ENCODE data around the gene NOMO2.
A peak's percentile ranks its signal among the peaks of the same experiment; 100 is the strongest.
"Not testable (repeated sequence)": the region's sequence is repeated elsewhere in the genome, so short reads cannot be mapped to it uniquely, and the experiment has no call there.

Gene NOMO2

GRCh38 chr16:18561727-18562314 is at the start of gene NOMO2:
NOMO2 (minus strand) TSS chr16:18562097; CDS start chr16:18562040, 57 bp downstream.
- not testable (repeated sequence) for H3K9me3 ChIP-seq (ENCODE audit: control insufficient read depth, insufficient read depth, low read length); H3K27me3 ChIP-seq (ENCODE audit: control insufficient read depth, insufficient read depth, low read length); H3K9ac ChIP-seq (ENCODE audit: low read depth, low read length); H3K4me1 ChIP-seq (ENCODE audit: control insufficient read depth, insufficient read depth, low read length); H3K36me3 ChIP-seq (ENCODE audit: control insufficient read depth, insufficient read depth, low read length)
- peak within 1 kb of the TSS; percentile 26 for H3K4me3 ChIP-seq (ENCODE audit: low read depth, low read length)

GRCh38 chr16:18610147-18610803 is 48.4 kb upstream of the NOMO2 start:
- not testable (repeated sequence) for H3K9me3 ChIP-seq (ENCODE audit: control insufficient read depth, insufficient read depth, low read length); H3K9ac ChIP-seq (ENCODE audit: low read depth, low read length); H3K36me3 ChIP-seq (ENCODE audit: control insufficient read depth, insufficient read depth, low read length); H3K4me1 ChIP-seq (ENCODE audit: control insufficient read depth, insufficient read depth, low read length); H3K4me3 ChIP-seq (ENCODE audit: low read depth, low read length); H3K27me3 ChIP-seq (ENCODE audit: control insufficient read depth, insufficient read depth, low read length)

- not testable (repeated sequence) for H3K9ac ChIP-seq (ENCODE audit: low read depth, low read length); H3K4me1 ChIP-seq (ENCODE audit: control insufficient read depth, insufficient read depth, low read length); H3K36me3 ChIP-seq (ENCODE audit: control insufficient read depth, insufficient read depth, low read length); H3K4me3 ChIP-seq (ENCODE audit: low read depth, low read length); H3K9me3 ChIP-seq (ENCODE audit: control insufficient read depth, insufficient read depth, low read length); H3K27me3 ChIP-seq (ENCODE audit: control insufficient read depth, insufficient read depth, low read length)
These were observed 46.4 kb upstream of the NOMO2 start for GRCh38 chr16:18608271-18608670.

GRCh38 chr16:18603572-18604246 is 41.8 kb upstream of the NOMO2 start:
- H3K4me3 ChIP-seq (ENCODE audit: low read depth, low read length); H3K36me3 ChIP-seq (ENCODE audit: control insufficient read depth, insufficient read depth, low read length): not testable (repeated sequence)

GRCh38 chr16:18598582-18598981 is 36.7 kb upstream of the NOMO2 start:
- not testable (repeated sequence) for H3K27me3 ChIP-seq (ENCODE audit: control insufficient read depth, insufficient read depth, low read length); H3K4me1 ChIP-seq (ENCODE audit: control insufficient read depth, insufficient read depth, low read length); H3K4me3 ChIP-seq (ENCODE audit: low read depth, low read length); H3K9ac ChIP-seq (ENCODE audit: low read depth, low read length); H3K36me3 ChIP-seq (ENCODE audit: control insufficient read depth, insufficient read depth, low read length); H3K9me3 ChIP-seq (ENCODE audit: control insufficient read depth, insufficient read depth, low read length)

More at GRCh38 chr16:18603572-18604246, 41.8 kb upstream of the NOMO2 start:
- H3K4me1 ChIP-seq (ENCODE audit: control insufficient read depth, insufficient read depth, low read length); H3K27me3 ChIP-seq (ENCODE audit: control insufficient read depth, insufficient read depth, low read length); H3K9ac ChIP-seq (ENCODE audit: low read depth, low read length); H3K9me3 ChIP-seq (ENCODE audit: control insufficient read depth, insufficient read depth, low read length): not testable (repeated sequence)

GRCh38 chr16:18597734-18598133 is 35.8 kb upstream of the NOMO2 start:
- H3K4me1 ChIP-seq (ENCODE audit: control insufficient read depth, insufficient read depth, low read length); H3K27me3 ChIP-seq (ENCODE audit: control insufficient read depth, insufficient read depth, low read length); H3K4me3 ChIP-seq (ENCODE audit: low read depth, low read length); H3K9me3 ChIP-seq (ENCODE audit: control insufficient read depth, insufficient read depth, low read length); H3K9ac ChIP-seq (ENCODE audit: low read depth, low read length); H3K36me3 ChIP-seq (ENCODE audit: control insufficient read depth, insufficient read depth, low read length): not testable (repeated sequence)

GRCh38 chr16:18597319-18597718 is 35.4 kb upstream of the NOMO2 start:
- H3K9me3 ChIP-seq (ENCODE audit: control insufficient read depth, insufficient read depth, low read length); H3K4me3 ChIP-seq (ENCODE audit: low read depth, low read length); H3K4me1 ChIP-seq (ENCODE audit: control insufficient read depth, insufficient read depth, low read length); H3K36me3 ChIP-seq (ENCODE audit: control insufficient read depth, insufficient read depth, low read length); H3K9ac ChIP-seq (ENCODE audit: low read depth, low read length); H3K27me3 ChIP-seq (ENCODE audit: control insufficient read depth, insufficient read depth, low read length): not testable (repeated sequence)

- not testable (repeated sequence) for H3K36me3 ChIP-seq (ENCODE audit: control insufficient read depth, insufficient read depth, low read length); H3K4me1 ChIP-seq (ENCODE audit: control insufficient read depth, insufficient read depth, low read length); H3K9me3 ChIP-seq (ENCODE audit: control insufficient read depth, insufficient read depth, low read length); H3K4me3 ChIP-seq (ENCODE audit: low read depth, low read length); H3K9ac ChIP-seq (ENCODE audit: low read depth, low read length); H3K27me3 ChIP-seq (ENCODE audit: control insufficient read depth, insufficient read depth, low read length)
These were observed 33.9 kb upstream of the NOMO2 start for GRCh38 chr16:18595796-18596195.

GRCh38 chr16:18594880-18595279 is 33.0 kb upstream of the NOMO2 start:
- H3K4me1 ChIP-seq (ENCODE audit: control insufficient read depth, insufficient read depth, low read length); H3K36me3 ChIP-seq (ENCODE audit: control insufficient read depth, insufficient read depth, low read length); H3K9ac ChIP-seq (ENCODE audit: low read depth, low read length); H3K27me3 ChIP-seq (ENCODE audit: control insufficient read depth, insufficient read depth, low read length); H3K9me3 ChIP-seq (ENCODE audit: control insufficient read depth, insufficient read depth, low read length); H3K4me3 ChIP-seq (ENCODE audit: low read depth, low read length): not testable (repeated sequence)

- H3K27me3 ChIP-seq (ENCODE audit: control insufficient read depth, insufficient read depth, low read length); H3K9ac ChIP-seq (ENCODE audit: low read depth, low read length); H3K9me3 ChIP-seq (ENCODE audit: control insufficient read depth, insufficient read depth, low read length); H3K4me3 ChIP-seq (ENCODE audit: low read depth, low read length); H3K36me3 ChIP-seq (ENCODE audit: control insufficient read depth, insufficient read depth, low read length); H3K4me1 ChIP-seq (ENCODE audit: control insufficient read depth, insufficient read depth, low read length): not testable (repeated sequence)
These were observed 32.0 kb upstream of the NOMO2 start for GRCh38 chr16:18593904-18594303.

- H3K27me3 ChIP-seq (ENCODE audit: control insufficient read depth, insufficient read depth, low read length); H3K9me3 ChIP-seq (ENCODE audit: control insufficient read depth, insufficient read depth, low read length); H3K36me3 ChIP-seq (ENCODE audit: control insufficient read depth, insufficient read depth, low read length); H3K4me1 ChIP-seq (ENCODE audit: control insufficient read depth, insufficient read depth, low read length); H3K9ac ChIP-seq (ENCODE audit: low read depth, low read length); H3K4me3 ChIP-seq (ENCODE audit: low read depth, low read length): not testable (repeated sequence)
These were observed 31.1 kb upstream of the NOMO2 start for GRCh38 chr16:18592982-18593381.

- H3K27me3 ChIP-seq (ENCODE audit: control insufficient read depth, insufficient read depth, low read length); H3K4me3 ChIP-seq (ENCODE audit: low read depth, low read length); H3K4me1 ChIP-seq (ENCODE audit: control insufficient read depth, insufficient read depth, low read length); H3K36me3 ChIP-seq (ENCODE audit: control insufficient read depth, insufficient read depth, low read length); H3K9ac ChIP-seq (ENCODE audit: low read depth, low read length); H3K9me3 ChIP-seq (ENCODE audit: control insufficient read depth, insufficient read depth, low read length): not testable (repeated sequence)
These were observed 30.0 kb upstream of the NOMO2 start for GRCh38 chr16:18591908-18592307.

All from iPS-15b (cell line).